ENCODE measurements around the gene STARD13. TPM values are rescaled to one million over a fixed set of nuclear protein-coding genes. Genes with fewer than 3 reads are reported as not detected.

STARD13 gene
- polyA plus RNA-seq, 1 donor (not counting 4 experiments of a cell fraction or from before 2014, with no cell fraction given), result 11.9 TPM

- H3K9ac ChIP-seq (ENCODE audit: control insufficient read depth, extremely low read depth, insufficient read depth, low read length), result peak overlapping the region; percentile 11
- TF ChIP-seq, protein P1, sequence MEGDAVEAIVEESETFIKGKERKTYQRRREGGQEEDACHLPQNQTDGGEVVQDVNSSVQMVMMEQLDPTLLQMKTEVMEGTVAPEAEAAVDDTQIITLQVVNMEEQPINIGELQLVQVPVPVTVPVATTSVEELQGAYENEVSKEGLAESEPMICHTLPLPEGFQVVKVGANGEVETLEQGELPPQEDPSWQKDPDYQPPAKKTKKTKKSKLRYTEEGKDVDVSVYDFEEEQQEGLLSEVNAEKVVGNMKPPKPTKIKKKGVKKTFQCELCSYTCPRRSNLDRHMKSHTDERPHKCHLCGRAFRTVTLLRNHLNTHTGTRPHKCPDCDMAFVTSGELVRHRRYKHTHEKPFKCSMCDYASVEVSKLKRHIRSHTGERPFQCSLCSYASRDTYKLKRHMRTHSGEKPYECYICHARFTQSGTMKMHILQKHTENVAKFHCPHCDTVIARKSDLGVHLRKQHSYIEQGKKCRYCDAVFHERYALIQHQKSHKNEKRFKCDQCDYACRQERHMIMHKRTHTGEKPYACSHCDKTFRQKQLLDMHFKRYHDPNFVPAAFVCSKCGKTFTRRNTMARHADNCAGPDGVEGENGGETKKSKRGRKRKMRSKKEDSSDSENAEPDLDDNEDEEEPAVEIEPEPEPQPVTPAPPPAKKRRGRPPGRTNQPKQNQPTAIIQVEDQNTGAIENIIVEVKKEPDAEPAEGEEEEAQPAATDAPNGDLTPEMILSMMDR (optimal IDR thresholded peaks at IDR 0.05 in 1 of 3, IDR thresholded peaks at IDR 0.05 in 1 of 3, conservative IDR thresholded peaks at IDR 0.05 in 1 of 3; ENCODE audit: extremely low read depth in 1 of 3, insufficient read depth in 2 of 3, low read length in 3 of 3), result peak in 1 of 3 experiments; percentile 29
- TF ChIP-seq EZH2 (IDR thresholded peaks at IDR 0.05; ENCODE audit: low read length), result no peak
- H2AFZ ChIP-seq (ENCODE audit: control insufficient read depth, low read length), result no peak overlapping the region
- H3K9me1 ChIP-seq (ENCODE audit: control insufficient read depth, extremely low read depth, insufficient read depth, low read length), result no peaks in the 10 kb centered on the region
- peaks cover 31% of the 10 kb centered on the region for H3K4me1 ChIP-seq (ENCODE audit: control insufficient read depth, extremely low read depth, insufficient read depth, low read length)
- DNase-seq (ENCODE audit: low read depth, low spot score) (peak; percentile 78), FAIRE-seq (peak; percentile 97)
- no peaks in the 10 kb centered on the region for H3K27me3 ChIP-seq (ENCODE audit: control insufficient read depth, extremely low read depth, insufficient read depth, low read length)
- H3K9me3 ChIP-seq (ENCODE audit: control insufficient read depth, low read depth, low read length), result no peaks in the 10 kb centered on the region
- no peaks in the 10 kb centered on the region for H4K20me1 ChIP-seq (ENCODE audit: control insufficient read depth, extremely low read depth, insufficient read depth, low read length)
- H3K36me3 ChIP-seq (ENCODE audit: control insufficient read depth in 2 of 2, extremely low read depth in 1 of 2, insufficient read depth in 2 of 2, low read length in 2 of 2), result peaks cover 0 to 7% of the 10 kb centered on the region in 2 experiments
- H3K4me2 ChIP-seq (ENCODE audit: control insufficient read depth, extremely low read depth, insufficient read depth, low read depth, low read length), result peak overlapping the region; percentile 50
- dilution Hi-C loops (cut with MboI; ENCODE audit: extremely low pct_ligation_motif_present, low sequenced_read_pairs), result no loop called here
- H3K27ac ChIP-seq (ENCODE audit: control insufficient read depth, insufficient read depth, low read length), result peak overlapping the region; percentile 54
- H3K4me3 ChIP-seq (ENCODE audit: control insufficient read depth in 2 of 3, extremely low read depth in 1 of 3, insufficient read depth in 2 of 3, low read depth in 1 of 3, low read length in 3 of 3), result no peak overlapping the region
- peaks cover 66% of the 10 kb centered on the region for H3K79me2 ChIP-seq (ENCODE audit: control insufficient read depth, insufficient read depth, low read length)
Observed at GRCh38 chr13:33262062-33262487, 23.5 kb downstream of the STARD13 start.

- Histone ChIP-seq H3K27ac (ENCODE audit: control insufficient read depth, insufficient read depth, low read length) (peak overlapping the region; percentile 54), H4K20me1 (ENCODE audit: control insufficient read depth, extremely low read depth, insufficient read depth, low read length) (no peaks in the 10 kb centered on the region), H3K4me1 (ENCODE audit: control insufficient read depth, extremely low read depth, insufficient read depth, low read length) (peaks cover 30% of the 10 kb centered on the region), H3K4me2 (ENCODE audit: control insufficient read depth, extremely low read depth, insufficient read depth, low read depth, low read length) (peak overlapping the region; percentile 50), H3K4me3 (ENCODE audit: control insufficient read depth in 2 of 3, extremely low read depth in 1 of 3, insufficient read depth in 2 of 3, low read depth in 1 of 3, low read length in 3 of 3) (no peak overlapping the region), H3K9ac (ENCODE audit: control insufficient read depth, extremely low read depth, insufficient read depth, low read length) (no peak overlapping the region), H2AFZ (ENCODE audit: control insufficient read depth, low read length) (no peak overlapping the region), H3K79me2 (ENCODE audit: control insufficient read depth, insufficient read depth, low read length) (peaks cover 63% of the 10 kb centered on the region), H3K9me1 (ENCODE audit: control insufficient read depth, extremely low read depth, insufficient read depth, low read length) (no peaks in the 10 kb centered on the region), H3K27me3 (ENCODE audit: control insufficient read depth, extremely low read depth, insufficient read depth, low read length) (no peaks in the 10 kb centered on the region), H3K9me3 (ENCODE audit: control insufficient read depth, low read depth, low read length) (no peaks in the 10 kb centered on the region), H3K36me3 (ENCODE audit: control insufficient read depth in 2 of 2, extremely low read depth in 1 of 2, insufficient read depth in 2 of 2, low read length in 2 of 2) (peaks cover 0 to 7% of the 10 kb centered on the region in 2 experiments)
- DNase-seq (ENCODE audit: low read depth, low spot score), result no peak
- dilution Hi-C loops (cut with MboI; ENCODE audit: extremely low pct_ligation_motif_present, low sequenced_read_pairs), result no loop called here
- FAIRE-seq, result no peak
- no peak for TF ChIP-seq EZH2 (IDR thresholded peaks at IDR 0.05; ENCODE audit: low read length)
- TF ChIP-seq, protein P1 (optimal IDR thresholded peaks at IDR 0.05 in 1 of 3, IDR thresholded peaks at IDR 0.05 in 1 of 3, conservative IDR thresholded peaks at IDR 0.05 in 1 of 3; ENCODE audit: extremely low read depth in 1 of 3, insufficient read depth in 2 of 3, low read length in 3 of 3), result no peak
Observed at GRCh38 chr13:33261387-33262061, 24.0 kb downstream of the STARD13 start.
